Lung (tissue), 16 donors: ENCODE data around the gene RWDD2A. TPM values are rescaled to one million over a fixed set of nuclear protein-coding genes. Genes with fewer than 3 reads are reported as not detected.

ENCODE experiments used
- ATAC-seq: fragments of 200-7000 bp; cut with Tn5 transposase; one replicate; pipeline ENCODE4 v1.9.1; 2020; ENCODE audit warnings: moderate number of reproducible peaks; ENCODE audit not compliant: insufficient read depth, low FRiP score
- DNase-seq, 3 donors: peaks; one replicate each; pipeline ENCODE4 v3.0.0-alpha.2; 2013 to 2017
- H3K27ac ChIP-seq, 2 donors: one replicate each; pipeline ENCODE4 v1.5.1; 2013; ENCODE audit warnings: mild to moderate bottlenecking in 2 of 2, moderate library complexity in 2 of 2, control low read depth in 1 of 2, inconsistent platforms in 1 of 2, low read depth in 1 of 2, low read length in 1 of 2
- H3K27me3 ChIP-seq, 3 donors: one replicate each; pipeline ENCODE4 v1.5.1; 2013; ENCODE audit warnings: low read length in 2 of 3; ENCODE audit not compliant: control insufficient read depth in 3 of 3, insufficient read depth in 3 of 3
- H3K36me3 ChIP-seq, 4 donors: one replicate each; pipeline ENCODE4 v1.5.1; 2013; ENCODE audit warnings: low read length in 4 of 4, mild to moderate bottlenecking in 1 of 4, moderate library complexity in 1 of 4; ENCODE audit not compliant: control insufficient read depth in 4 of 4, insufficient read depth in 4 of 4
- H3K4me1 ChIP-seq, 5 donors: one replicate each; pipeline ENCODE4 v1.5.1; 2013; ENCODE audit warnings: low read length in 5 of 5, mild to moderate bottlenecking in 2 of 5, moderate library complexity in 1 of 5; ENCODE audit not compliant: control insufficient read depth in 5 of 5, insufficient read depth in 5 of 5
- H3K4me3 ChIP-seq: one replicate; pipeline ENCODE4 v1.5.1; 2013; ENCODE audit warnings: mild to moderate bottlenecking, control low read depth, moderate library complexity
- H3K9ac ChIP-seq, 2 donors: one replicate each; pipeline ENCODE4 v1.5.1; 2013; ENCODE audit warnings: low read length in 2 of 2, control low read depth in 1 of 2; ENCODE audit not compliant: insufficient read depth in 1 of 2
- H3K9me3 ChIP-seq, 4 donors: one replicate each; pipeline ENCODE4 v1.5.1; 2013; ENCODE audit warnings: low read length in 3 of 4, mild to moderate bottlenecking in 1 of 4, moderate library complexity in 1 of 4; ENCODE audit not compliant: control insufficient read depth in 4 of 4, insufficient read depth in 3 of 4
- WGBS, 2 donors: extraction: QIAGEN DNeasy Blood & Tissue Kit; methylation state at CpG; one replicate each; pipeline ENCODE4 v1.1.7; 2013; 5-methylcytosine and 5-hydroxymethylcytosine counted together
- long read RNA-seq, 5 donors: transcript quantifications; one replicate each; lab custom pipeline, GENCODE V29; 2026
- polyA plus RNA-seq, 2 donors: library from polyadenylated mRNA; stranded (reverse); fragments of 200-250 nt; gene quantifications; one replicate each; pipeline ENCODE4 v1.2.1, GENCODE V29; 2013
- total RNA-seq, 2 donors: library from RNA; depleted of rRNA in 1 of 2; stranded (reverse); fragments of >200 nt in 1 of 2; gene quantifications; one replicate each; pipeline ENCODE4 v1.2.1, GENCODE V29; 2014 to 2021
- TF ChIP-seq, protein P1 (sequence below): IDR thresholded peaks from 2 replicates; pipeline ENCODE4 v1.5.1; 2012; ENCODE audit warnings: mild to moderate bottlenecking; ENCODE audit errors: control extremely low read depth, extremely low read depth
- donor health status: control.
- donor health status: control.
- donor health status: Bipolar disorder and iron deficiency.
- donor health status: healthy.
- donor health status: DM: yes; HTN: yes; CAD: no.

Gene RWDD2A
- 1 to 10 TPM; 2.8 to 3.6 TPM for total RNA-seq
- polyA plus RNA-seq: 1 to 10 TPM; 1.8 to 2.5 TPM
- long read RNA-seq, donor 1, partial matches to known transcripts: 0 of 2 reads
- long read RNA-seq, donor 1, other reads (novel, unspliced or antisense): 0 of 2 reads
- long read RNA-seq, donor 2, partial matches to known transcripts: 0 of 1 reads
- long read RNA-seq, donor 2, other reads (novel, unspliced or antisense): 0 of 1 reads
- long read RNA-seq, donor 3, partial matches to known transcripts: 0 of 2 reads
- long read RNA-seq, donor 3, other reads (novel, unspliced or antisense): 0 of 2 reads
- long read RNA-seq, donor 4, partial matches to known transcripts: 0 of 1 reads
- long read RNA-seq, donor 4, other reads (novel, unspliced or antisense): 0 of 1 reads
- long read RNA-seq, donor 5, transcript RWDD2A-201 (3 exons, 3,744 nt): major isoform, 5 of 5 reads
- long read RNA-seq, donor 5, partial matches to known transcripts: 0 of 5 reads
- long read RNA-seq, donor 5, other reads (novel, unspliced or antisense): 0 of 5 reads

DNA sequence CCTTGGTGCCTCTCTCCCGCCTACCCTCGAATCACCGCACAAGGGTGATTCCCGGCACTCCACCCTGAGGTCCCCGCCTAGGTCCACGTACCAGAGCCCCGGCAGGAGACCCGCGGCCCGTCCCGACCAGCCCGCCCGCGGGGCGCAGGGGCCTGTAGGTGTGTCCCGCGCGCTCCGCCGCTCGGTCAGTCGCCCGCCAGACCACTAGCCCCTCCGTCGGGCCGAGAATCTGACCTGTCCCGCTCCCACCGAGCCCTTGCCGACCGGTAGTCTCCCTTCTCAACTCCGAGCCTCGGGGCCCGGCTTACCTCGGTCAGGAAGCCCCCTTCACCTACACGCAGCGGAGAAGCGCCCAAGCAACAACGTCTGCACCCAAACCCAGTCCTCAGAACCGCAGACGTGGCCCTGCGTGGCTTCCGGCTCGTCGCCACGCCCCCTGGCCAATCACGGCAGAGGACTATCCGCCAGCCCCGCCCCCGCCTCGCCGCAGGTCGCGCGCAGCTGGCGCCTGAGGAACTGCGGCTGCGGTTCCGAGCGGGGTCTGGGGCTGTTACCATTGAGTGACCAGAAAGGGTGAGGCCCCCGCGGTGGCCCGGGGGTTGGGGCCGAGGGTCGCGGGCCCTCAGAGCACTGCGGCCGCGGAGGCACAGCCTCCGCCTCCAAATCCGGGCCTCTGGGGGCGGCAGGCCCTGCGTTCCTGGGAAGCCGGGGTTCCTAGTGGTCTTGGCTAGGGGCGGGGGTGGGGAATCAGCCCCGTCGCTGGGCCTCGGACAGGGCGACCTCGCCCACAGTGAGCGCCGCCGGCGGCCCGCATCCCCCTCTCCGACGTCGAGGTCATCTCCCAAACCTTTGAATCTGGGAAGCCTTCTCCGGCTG lies at the start of gene RWDD2A, which contains the start of gene PGM3:
RWDD2A (plus strand) TSS at position 487 of the 876 bp plus-strand sequence. CDS start 1,095 bp downstream, outside the sequence.
PGM3 (minus strand) TSS at position 395 of the 876 bp plus-strand sequence. CDS start 2,253 bp downstream, outside the sequence.
- DNase-seq (peak; percentile 91 to 95 (median 91)), ATAC-seq (peak; percentile 98)
- Histone ChIP-seq H3K27me3 (no peaks in the 10 kb centered on the region), H3K9ac (peak within 1 kb of the TSS; percentile 83 to 91), H3K9me3 (no peaks in the 10 kb centered on the region), H3K4me1 (peaks cover 0 to 30% (median 4%) of the 10 kb centered on the region in 5 donors), H3K36me3 (peaks cover 2 to 17% (median 7%) of the 10 kb centered on the region in 4 donors), H3K4me3 (peak within 1 kb of the TSS; percentile 95), H3K27ac (peak within 1 kb of the TSS; percentile 74 to 91)
- 0 to 1% methylated on average over 79 to 88 of the region's 88 CpGs for WGBS, 2 donors
- TF ChIP-seq, protein P1, sequence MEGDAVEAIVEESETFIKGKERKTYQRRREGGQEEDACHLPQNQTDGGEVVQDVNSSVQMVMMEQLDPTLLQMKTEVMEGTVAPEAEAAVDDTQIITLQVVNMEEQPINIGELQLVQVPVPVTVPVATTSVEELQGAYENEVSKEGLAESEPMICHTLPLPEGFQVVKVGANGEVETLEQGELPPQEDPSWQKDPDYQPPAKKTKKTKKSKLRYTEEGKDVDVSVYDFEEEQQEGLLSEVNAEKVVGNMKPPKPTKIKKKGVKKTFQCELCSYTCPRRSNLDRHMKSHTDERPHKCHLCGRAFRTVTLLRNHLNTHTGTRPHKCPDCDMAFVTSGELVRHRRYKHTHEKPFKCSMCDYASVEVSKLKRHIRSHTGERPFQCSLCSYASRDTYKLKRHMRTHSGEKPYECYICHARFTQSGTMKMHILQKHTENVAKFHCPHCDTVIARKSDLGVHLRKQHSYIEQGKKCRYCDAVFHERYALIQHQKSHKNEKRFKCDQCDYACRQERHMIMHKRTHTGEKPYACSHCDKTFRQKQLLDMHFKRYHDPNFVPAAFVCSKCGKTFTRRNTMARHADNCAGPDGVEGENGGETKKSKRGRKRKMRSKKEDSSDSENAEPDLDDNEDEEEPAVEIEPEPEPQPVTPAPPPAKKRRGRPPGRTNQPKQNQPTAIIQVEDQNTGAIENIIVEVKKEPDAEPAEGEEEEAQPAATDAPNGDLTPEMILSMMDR: no peak

DNA sequence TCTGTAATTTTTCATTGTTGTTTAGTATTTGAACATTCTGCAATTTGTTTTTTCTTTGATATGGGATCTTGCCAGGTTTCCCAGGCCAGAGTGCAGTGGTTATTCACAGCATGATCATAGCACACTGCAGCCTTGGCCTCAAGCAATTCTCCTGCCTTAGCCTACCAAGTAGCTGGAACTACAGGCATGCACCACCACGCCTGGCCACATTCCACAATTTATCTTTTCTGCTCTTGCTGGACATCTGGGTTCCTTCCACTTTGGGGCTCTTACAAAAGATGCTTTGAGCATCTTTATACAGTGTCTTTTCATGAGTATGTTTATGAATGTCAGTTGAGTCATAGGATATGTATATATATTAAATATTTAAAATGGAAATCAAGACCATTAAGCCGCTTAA lies 42.0 kb upstream of the RWDD2A start:
- Histone ChIP-seq H3K4me1 (peaks cover 0 to 4% (median 0%) of the 10 kb centered on the region in 5 donors), H3K36me3 (peaks cover 0 to 27% (median 8%) of the 10 kb centered on the region in 4 donors), H3K9me3 (no peaks in the 10 kb centered on the region), H3K9ac (no peak overlapping the region), H3K27me3 (no peaks in the 10 kb centered on the region), H3K27ac (no peak overlapping the region), H3K4me3 (no peak overlapping the region)
- 97 to 99% methylated on average over 2 of the region's 2 CpGs for WGBS, 2 donors
- TF ChIP-seq, protein P1: no peak
- DNase-seq (no peak), ATAC-seq (no peak)

DNA sequence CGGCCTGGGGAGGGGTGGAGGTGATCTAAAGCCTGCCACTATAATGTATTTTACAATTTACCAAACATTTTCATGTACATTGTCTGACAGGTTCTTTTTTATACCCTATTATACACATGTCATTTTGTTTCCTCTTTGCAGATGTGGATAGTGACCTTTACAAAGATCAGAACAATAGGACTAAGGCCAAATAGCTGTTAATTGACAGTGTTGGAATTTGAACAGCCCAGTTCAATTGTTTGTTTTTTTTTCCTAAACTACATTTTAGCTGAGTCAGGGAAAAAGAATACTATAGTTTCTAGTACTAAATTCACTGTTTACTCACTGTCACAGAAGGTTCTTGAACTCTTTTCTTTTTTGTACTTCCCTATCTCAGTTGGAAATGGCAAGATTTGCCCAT lies 40.2 kb upstream of the RWDD2A start:
- peaks cover 7 to 32% (median 13%) of the 10 kb centered on the region in 4 donors for H3K36me3 ChIP-seq
- H3K4me3 ChIP-seq: no peak overlapping the region
- DNase-seq: peak in 2 of 3 donors; percentile 5 to 13
- H3K9ac ChIP-seq: no peak overlapping the region
- peaks cover 0 to 7% (median 0%) of the 10 kb centered on the region in 5 donors for H3K4me1 ChIP-seq
- TF ChIP-seq, protein P1: no peak
- 81 to 89% methylated on average over 1 of the region's 1 CpG for WGBS, 2 donors
- no peak for ATAC-seq
- no peak overlapping the region for H3K27ac ChIP-seq
- H3K27me3 ChIP-seq: no peaks in the 10 kb centered on the region
- H3K9me3 ChIP-seq: no peaks in the 10 kb centered on the region
